Measurements from ENCODE around the gene PREX1. TPM values are rescaled to one million over a fixed set of nuclear protein-coding genes. Genes with fewer than 3 reads are reported as not detected.
A peak's percentile ranks its signal among the peaks of the same experiment; 100 is the strongest.

PREX1 gene
- total and polyA plus RNA-seq, 2 donors from 2014 or later, result 8.5 to 38.2 TPM

- H3K9me3 ChIP-seq (ENCODE audit: control insufficient read depth in 2 of 3, insufficient read depth in 1 of 3, low read length in 3 of 3), result no peaks in the 10 kb centered on the region
- DNase-seq, result peak in 1 of 5 donors; percentile 39
- FAIRE-seq, result no peak
- no peaks in the 10 kb centered on the region for H3K36me3 ChIP-seq (ENCODE audit: control insufficient read depth in 2 of 3, insufficient read depth in 3 of 3, low read length in 3 of 3)
- H3K9ac ChIP-seq (ENCODE audit: low read length in 3 of 3), result no peak overlapping the region
- H3K4me1 ChIP-seq (ENCODE audit: control insufficient read depth in 2 of 3, insufficient read depth in 2 of 3, low read depth in 1 of 3, low read length in 3 of 3), result no peaks in the 10 kb centered on the region
- intact Hi-C loops (cut with DNase I), result no loop called here
- no peak overlapping the region for H3K27ac ChIP-seq (ENCODE audit: low read depth in 2 of 2, low read length in 2 of 2)
- no peak for TF ChIP-seq CTCF (IDR thresholded peaks at IDR 0.05; ENCODE audit: borderline replicate concordance, extremely low read depth, insufficient read depth)
- no peaks in the 10 kb centered on the region for H3K27me3 ChIP-seq (ENCODE audit: control insufficient read depth, insufficient read depth, low read length)
- no peak overlapping the region for H3K4me3 ChIP-seq (ENCODE audit: low read length in 3 of 3)
Measured at GRCh38 chr20:48607544-48607865, 220.3 kb downstream of the PREX1 start.

- Histone ChIP-seq H3K36me3 (ENCODE audit: control insufficient read depth in 2 of 3, insufficient read depth in 3 of 3, low read length in 3 of 3) (no peaks in the 10 kb centered on the region), H3K27me3 (ENCODE audit: control insufficient read depth, insufficient read depth, low read length) (no peaks in the 10 kb centered on the region), H3K4me1 (ENCODE audit: control insufficient read depth in 2 of 3, insufficient read depth in 2 of 3, low read depth in 1 of 3, low read length in 3 of 3) (no peaks in the 10 kb centered on the region), H3K4me3 (ENCODE audit: low read length in 3 of 3) (no peak overlapping the region), H3K27ac (ENCODE audit: low read depth in 2 of 2, low read length in 2 of 2) (no peak overlapping the region), H3K9ac (ENCODE audit: low read length in 3 of 3) (no peak overlapping the region), H3K9me3 (ENCODE audit: control insufficient read depth in 2 of 3, insufficient read depth in 1 of 3, low read length in 3 of 3) (no peaks in the 10 kb centered on the region)
- no peak for TF ChIP-seq CTCF (IDR thresholded peaks at IDR 0.05; ENCODE audit: borderline replicate concordance, extremely low read depth, insufficient read depth)
- DNase-seq, result no peak
- intact Hi-C loops (cut with DNase I), result no loop called here
- no peak for FAIRE-seq
Measured at GRCh38 chr20:48606841-48607543, 220.8 kb downstream of the PREX1 start.

- H3K4me1 ChIP-seq (ENCODE audit: control insufficient read depth in 2 of 3, insufficient read depth in 2 of 3, low read depth in 1 of 3, low read length in 3 of 3), result no peaks in the 10 kb centered on the region
- FAIRE-seq, result no peak
- no peaks in the 10 kb centered on the region for H3K9me3 ChIP-seq (ENCODE audit: control insufficient read depth in 2 of 3, insufficient read depth in 1 of 3, low read length in 3 of 3)
- H3K27me3 ChIP-seq (ENCODE audit: control insufficient read depth, insufficient read depth, low read length), result no peaks in the 10 kb centered on the region
- intact Hi-C loops (cut with DNase I), result no loop called here
- H3K27ac ChIP-seq (ENCODE audit: low read depth in 2 of 2, low read length in 2 of 2), result no peak overlapping the region
- no peak overlapping the region for H3K9ac ChIP-seq (ENCODE audit: low read length in 3 of 3)
- no peak for TF ChIP-seq CTCF (IDR thresholded peaks at IDR 0.05; ENCODE audit: borderline replicate concordance, extremely low read depth, insufficient read depth)
- H3K4me3 ChIP-seq (ENCODE audit: low read length in 3 of 3), result no peak overlapping the region
- peak in 1 of 5 donors; percentile 48 for DNase-seq
- no peaks in the 10 kb centered on the region for H3K36me3 ChIP-seq (ENCODE audit: control insufficient read depth in 2 of 3, insufficient read depth in 3 of 3, low read length in 3 of 3)
Measured at GRCh38 chr20:48606172-48606840, 221.5 kb downstream of the PREX1 start.

Measured in kidney (tissue), 14 donors.